Measurements from ENCODE around the gene CBR4. TPM values are rescaled to one million over a fixed set of nuclear protein-coding genes. Genes with fewer than 3 reads are reported as not detected.

Gene CBR4
- polyA plus RNA-seq, 1 experiment: 4.5 TPM

GRCh38 chr4:169032883-169033645, 23.0 kb upstream of the CBR4 start:
- no peak for DNase-seq (ENCODE audit: low read depth, low spot score)
- TF ChIP-seq, protein P1, sequence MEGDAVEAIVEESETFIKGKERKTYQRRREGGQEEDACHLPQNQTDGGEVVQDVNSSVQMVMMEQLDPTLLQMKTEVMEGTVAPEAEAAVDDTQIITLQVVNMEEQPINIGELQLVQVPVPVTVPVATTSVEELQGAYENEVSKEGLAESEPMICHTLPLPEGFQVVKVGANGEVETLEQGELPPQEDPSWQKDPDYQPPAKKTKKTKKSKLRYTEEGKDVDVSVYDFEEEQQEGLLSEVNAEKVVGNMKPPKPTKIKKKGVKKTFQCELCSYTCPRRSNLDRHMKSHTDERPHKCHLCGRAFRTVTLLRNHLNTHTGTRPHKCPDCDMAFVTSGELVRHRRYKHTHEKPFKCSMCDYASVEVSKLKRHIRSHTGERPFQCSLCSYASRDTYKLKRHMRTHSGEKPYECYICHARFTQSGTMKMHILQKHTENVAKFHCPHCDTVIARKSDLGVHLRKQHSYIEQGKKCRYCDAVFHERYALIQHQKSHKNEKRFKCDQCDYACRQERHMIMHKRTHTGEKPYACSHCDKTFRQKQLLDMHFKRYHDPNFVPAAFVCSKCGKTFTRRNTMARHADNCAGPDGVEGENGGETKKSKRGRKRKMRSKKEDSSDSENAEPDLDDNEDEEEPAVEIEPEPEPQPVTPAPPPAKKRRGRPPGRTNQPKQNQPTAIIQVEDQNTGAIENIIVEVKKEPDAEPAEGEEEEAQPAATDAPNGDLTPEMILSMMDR (IDR thresholded peaks at IDR 0.05; ENCODE audit: low read depth, low read length): no peak
- Histone ChIP-seq H3K27me3 (ENCODE audit: control insufficient read depth, insufficient read depth, low read length) (no peaks in the 10 kb centered on the region), H3K4me3 (ENCODE audit: low read depth, low read length) (no peak overlapping the region), H3K27ac (ENCODE audit: low read depth, low read length) (no peak overlapping the region), H3K9me3 (ENCODE audit: control insufficient read depth, insufficient read depth, low read length) (no peaks in the 10 kb centered on the region)
- POLR2A ChIA-PET: interaction anchor here (0.5 kb wide), 1 partner anchor 350 kb away, joined by 3 read pairs; no protein-coding TSS in a partner anchor
- CTCF ChIA-PET: interaction anchor here (0.6 to 0.7 kb wide), 2 partner anchors 53 to 305 kb away, joined by 5 to 7 read pairs; no protein-coding TSS in a partner anchor

DNA sequence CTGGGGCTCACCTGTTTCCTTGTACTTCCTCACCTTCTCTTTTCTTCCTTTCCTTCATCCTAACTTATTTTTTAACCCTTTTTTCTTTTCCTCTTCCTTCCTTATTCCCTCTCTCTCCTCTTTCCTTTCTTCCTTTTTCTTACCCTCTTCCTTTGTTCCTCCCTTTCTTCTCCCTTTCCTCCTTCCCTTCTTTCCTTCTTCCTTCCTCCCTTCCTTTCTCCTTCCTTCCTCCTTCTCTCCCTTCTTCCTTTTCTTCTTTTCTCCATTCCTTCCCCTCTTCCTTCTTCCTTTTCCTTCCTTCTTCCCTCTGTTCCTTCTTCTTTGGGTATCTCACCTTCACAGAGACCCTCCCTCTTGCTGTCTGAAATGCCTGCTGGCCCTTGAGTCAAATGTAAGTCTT, 22.1 kb upstream of the CBR4 start:
- no peak for DNase-seq (ENCODE audit: low read depth, low spot score)
- no peaks in the 10 kb centered on the region for H3K9me3 ChIP-seq (ENCODE audit: control insufficient read depth, insufficient read depth, low read length)
- no peak overlapping the region for H3K27ac ChIP-seq (ENCODE audit: low read depth, low read length)
- ChIA-PET POLR2A (no interaction called here), CTCF (no interaction called here)
- H3K27me3 ChIP-seq (ENCODE audit: control insufficient read depth, insufficient read depth, low read length): no peaks in the 10 kb centered on the region
- TF ChIP-seq, protein P1 (IDR thresholded peaks at IDR 0.05; ENCODE audit: low read depth, low read length): no peak
- no peak overlapping the region for H3K4me3 ChIP-seq (ENCODE audit: low read depth, low read length)

- Histone ChIP-seq H3K9me3 (ENCODE audit: control insufficient read depth, insufficient read depth, low read length) (no peaks in the 10 kb centered on the region), H3K27ac (ENCODE audit: low read depth, low read length) (no peak overlapping the region), H3K4me3 (ENCODE audit: low read depth, low read length) (no peak overlapping the region), H3K27me3 (ENCODE audit: control insufficient read depth, insufficient read depth, low read length) (no peaks in the 10 kb centered on the region)
- no peak for DNase-seq (ENCODE audit: low read depth, low spot score)
- CTCF ChIA-PET: interaction anchor here (1.2 kb wide), 1 partner anchor 21 kb away, joined by 3 read pairs; the partner anchor contains the start of gene CBR4
- POLR2A ChIA-PET: no interaction called here
- TF ChIP-seq, protein P1 (IDR thresholded peaks at IDR 0.05; ENCODE audit: low read depth, low read length): no peak
Measured at GRCh38 chr4:169031392-169031791, 21.3 kb upstream of the CBR4 start.

DNA sequence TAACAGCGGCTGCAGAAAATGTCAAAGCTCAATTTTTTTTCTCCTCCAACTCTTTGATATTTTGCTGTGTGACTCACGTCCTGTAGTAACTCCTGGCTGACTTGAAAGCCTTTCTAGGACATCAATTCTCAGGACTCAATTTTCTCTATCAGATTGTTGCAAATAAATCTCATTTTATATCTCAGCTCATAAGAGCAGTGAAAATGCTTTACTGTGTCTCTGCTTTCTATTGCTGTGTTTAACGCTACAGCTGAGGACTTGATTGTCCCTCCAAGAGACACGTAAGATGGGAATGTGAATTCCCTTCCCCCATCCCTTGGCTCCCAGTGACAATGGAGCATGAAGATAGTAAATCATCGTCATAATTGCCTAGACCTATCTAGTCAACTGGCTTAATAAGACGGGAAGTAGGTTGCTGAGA, 20.5 kb upstream of the CBR4 start:
- ChIA-PET CTCF (interaction anchor here (1.2 kb wide), 1 partner anchor 20 kb away, joined by 3 read pairs; the partner anchor contains the start of gene CBR4), POLR2A (no interaction called here)
- no peak overlapping the region for H3K4me3 ChIP-seq (ENCODE audit: low read depth, low read length)
- no peaks in the 10 kb centered on the region for H3K9me3 ChIP-seq (ENCODE audit: control insufficient read depth, insufficient read depth, low read length)
- H3K27ac ChIP-seq (ENCODE audit: low read depth, low read length): no peak overlapping the region
- H3K27me3 ChIP-seq (ENCODE audit: control insufficient read depth, insufficient read depth, low read length): no peaks in the 10 kb centered on the region
- TF ChIP-seq, protein P1 (IDR thresholded peaks at IDR 0.05; ENCODE audit: low read depth, low read length): no peak
- no peak for DNase-seq (ENCODE audit: low read depth, low spot score)

DNA sequence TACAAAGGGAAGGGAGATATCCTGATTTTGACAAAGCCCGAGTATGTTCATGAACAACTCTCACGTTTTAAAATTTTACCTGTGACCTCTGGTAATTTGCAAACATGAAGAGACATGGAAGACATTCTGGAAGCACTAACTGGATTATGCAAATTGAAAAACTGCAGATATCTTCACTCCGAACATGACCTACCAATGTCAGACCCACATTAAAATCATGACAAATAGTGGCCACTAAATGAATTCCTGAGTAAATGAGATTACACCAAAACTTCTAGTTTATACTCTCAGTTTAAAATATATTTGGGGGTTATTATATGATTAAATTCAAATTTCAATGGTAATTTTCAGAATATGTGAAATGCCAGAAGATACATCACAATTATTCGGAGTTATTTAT, 19.9 kb upstream of the CBR4 start:
- no peaks in the 10 kb centered on the region for H3K27me3 ChIP-seq (ENCODE audit: control insufficient read depth, insufficient read depth, low read length)
- no peak overlapping the region for H3K27ac ChIP-seq (ENCODE audit: low read depth, low read length)
- H3K4me3 ChIP-seq (ENCODE audit: low read depth, low read length): no peak overlapping the region
- TF ChIP-seq, protein P1 (IDR thresholded peaks at IDR 0.05; ENCODE audit: low read depth, low read length): no peak
- no peaks in the 10 kb centered on the region for H3K9me3 ChIP-seq (ENCODE audit: control insufficient read depth, insufficient read depth, low read length)
- ChIA-PET CTCF (interaction anchor here (0.6 kb wide), 1 partner anchor 456 kb away, joined by 3 read pairs; no protein-coding TSS in a partner anchor), POLR2A (no interaction called here)
- DNase-seq (ENCODE audit: low read depth, low spot score): no peak

All from AG04450 (cell line).